GM12875 (cell line): ENCODE results near the gene GALNT17.
"Not testable (repeated sequence)": the region's sequence is repeated elsewhere in the genome, so short reads cannot be mapped to it uniquely, and the experiment has no call there.

Experiments used
- H3K4me3 ChIP-seq: one replicate; pipeline ENCODE4 v1.5.1; 2011; ENCODE audit warnings: low read depth, low read length, control low read depth
- CTCF ChIP-seq: IDR thresholded peaks from 2 replicates; pipeline ENCODE4 v1.5.1; 2011; ENCODE audit warnings: low read depth, mild to moderate bottlenecking, control low read depth, inconsistent platforms, low read length, moderate library complexity, borderline replicate concordance; ENCODE audit not compliant: insufficient read depth

The GALNT17 gene

DNA sequence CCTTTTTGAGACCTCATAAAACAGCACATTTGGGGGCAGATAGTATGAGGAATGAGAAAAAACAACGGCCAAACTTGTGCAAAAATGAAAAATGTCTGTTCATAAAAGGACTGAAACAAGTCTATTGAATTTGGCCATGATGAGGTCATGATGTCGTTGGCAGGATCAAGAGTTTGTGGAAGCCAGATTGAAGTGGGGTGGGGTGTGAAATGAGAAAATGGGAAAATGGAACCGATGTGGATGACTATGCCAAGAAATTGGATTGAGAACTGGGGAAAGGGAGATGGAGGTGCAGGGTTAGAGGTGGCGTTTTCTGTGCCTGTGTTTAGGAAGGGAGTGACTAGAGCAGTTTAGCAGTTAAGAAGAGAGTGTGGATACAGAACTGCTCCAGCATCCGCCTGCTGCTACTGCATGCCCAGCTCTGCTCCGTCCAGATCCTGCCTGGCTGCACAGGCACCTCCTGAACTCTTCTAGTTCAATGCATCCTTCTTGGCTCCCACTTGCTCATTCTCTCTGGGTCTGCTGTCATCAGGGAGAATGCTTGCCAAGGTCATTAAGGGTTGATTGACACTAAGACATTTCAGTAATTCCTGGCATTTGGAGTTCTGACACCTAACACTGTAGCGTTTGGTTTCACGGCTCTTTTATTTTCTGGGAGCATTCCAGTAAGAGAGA lies 111.9 kb downstream of the GALNT17 start:
- no peak overlapping the region for H3K4me3 ChIP-seq
- no peak for TF ChIP-seq CTCF

GRCh38 chr7:71245038-71245437 lies 113.1 kb downstream of the GALNT17 start:
- H3K4me3 ChIP-seq: no peak overlapping the region
- no peak for TF ChIP-seq CTCF

DNA sequence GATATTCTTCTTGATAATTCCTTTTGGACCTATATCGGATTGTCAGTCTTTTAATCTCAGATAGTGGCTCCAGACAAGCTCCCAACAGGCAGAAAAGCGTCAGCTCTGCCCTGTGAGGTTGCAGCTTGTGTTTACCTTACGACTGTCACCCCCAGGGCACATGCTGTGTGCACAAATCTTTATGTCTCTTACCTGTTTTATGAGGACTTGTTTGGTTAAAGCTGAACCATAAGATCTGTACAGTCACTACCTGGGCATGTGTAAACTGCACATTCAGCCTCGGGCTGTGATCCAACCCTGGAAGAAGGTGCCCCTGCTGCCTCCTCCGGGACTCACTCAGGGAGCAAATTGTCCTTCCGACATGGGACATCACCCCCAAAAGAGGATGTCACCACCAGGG lies 119.8 kb downstream of the GALNT17 start:
- no peak for TF ChIP-seq CTCF

GRCh38 chr7:71254751-71255150 lies 122.8 kb downstream of the GALNT17 start:
- H3K4me3 ChIP-seq: no peak overlapping the region
- no peak for TF ChIP-seq CTCF

More for the DNA sequence above, 119.8 kb downstream of the GALNT17 start:
- H3K4me3 ChIP-seq: no peak overlapping the region

- no peak for TF ChIP-seq CTCF
- no peak overlapping the region for H3K4me3 ChIP-seq
These were observed 123.7 kb downstream of the GALNT17 start for GRCh38 chr7:71255537-71256178.

DNA sequence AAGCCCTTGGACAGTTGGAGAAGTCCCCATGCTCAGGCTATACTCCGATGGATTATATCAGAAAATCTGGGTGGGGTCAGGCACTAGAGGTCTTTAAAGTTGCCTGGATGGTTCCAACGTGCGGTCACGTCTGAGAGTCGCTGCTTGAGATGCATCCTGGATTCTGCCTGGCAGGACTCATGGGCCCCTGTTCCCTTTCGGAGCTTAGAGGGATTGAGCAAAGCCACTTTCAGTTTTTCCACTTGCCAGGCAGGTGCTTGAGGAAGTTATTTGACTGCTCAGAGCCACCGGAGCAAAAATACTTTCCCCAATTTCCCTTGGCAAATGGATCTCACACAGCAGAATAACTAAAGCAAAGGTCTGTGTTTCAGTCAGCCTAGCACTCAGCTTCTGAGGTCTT lies 129.1 kb downstream of the GALNT17 start:
- H3K4me3 ChIP-seq: no peak overlapping the region
- TF ChIP-seq CTCF: no peak

DNA sequence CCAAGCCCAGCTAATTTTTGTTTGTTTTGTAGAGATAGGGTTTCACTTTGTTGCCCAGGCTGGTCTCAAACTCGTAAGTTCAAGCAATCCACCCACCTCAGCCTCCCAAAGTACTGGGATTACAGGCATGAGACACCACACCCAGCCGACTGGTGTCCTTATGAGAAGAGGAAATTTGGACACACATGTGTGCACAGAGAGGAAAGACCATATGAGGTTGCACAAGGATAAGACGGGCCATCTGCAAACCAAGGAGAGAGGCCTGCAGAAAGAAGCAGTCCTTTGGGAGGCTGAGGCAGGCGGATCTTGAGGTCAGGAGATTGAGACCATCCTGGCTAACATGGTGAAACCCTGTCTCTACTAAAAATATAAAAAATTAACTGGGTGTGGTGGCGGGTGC lies 130.9 kb downstream of the GALNT17 start:
- not testable (repeated sequence) for H3K4me3 ChIP-seq
